D341Med (cell line): ENCODE measurements around the gene ZNHIT6.
"Not testable (repeated sequence)": the region's sequence is repeated elsewhere in the genome, so short reads cannot be mapped to it uniquely, and the experiment has no call there.

Experiments used
- DNase-seq: peaks from one replicate; pipeline ENCODE4 v3.0.0; 2012; ENCODE audit warnings: low spot score

ZNHIT6 gene

DNA sequence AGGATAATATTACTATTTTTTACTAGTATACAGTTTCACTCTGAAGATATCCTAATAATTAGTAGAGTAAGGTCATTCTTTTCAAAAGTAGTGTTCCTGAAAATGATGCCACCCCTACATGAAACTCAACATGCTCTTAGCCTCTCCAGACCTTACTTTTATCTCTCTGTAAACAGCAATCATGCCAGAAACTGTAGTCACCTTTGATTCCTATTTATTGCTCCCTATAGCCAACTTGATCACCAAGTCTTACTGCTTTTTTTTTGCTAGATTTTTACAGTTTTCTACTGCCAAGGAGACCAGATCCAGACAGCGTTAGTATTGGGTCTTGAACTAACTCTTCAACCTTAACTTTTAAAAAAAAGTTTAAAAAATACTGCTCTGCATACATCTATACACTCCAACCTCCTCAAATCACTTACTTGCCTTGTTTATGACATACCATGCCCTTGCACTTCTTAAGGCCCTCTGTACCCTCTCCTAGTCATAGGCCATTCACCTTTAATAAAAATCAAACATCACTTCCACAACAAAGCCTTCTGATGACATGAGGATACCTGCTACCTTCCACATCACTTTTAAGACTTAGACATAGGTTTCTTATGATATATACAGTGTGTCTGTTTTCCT, 36.1 kb downstream of the ZNHIT6 start:
- no peak for DNase-seq

DNA sequence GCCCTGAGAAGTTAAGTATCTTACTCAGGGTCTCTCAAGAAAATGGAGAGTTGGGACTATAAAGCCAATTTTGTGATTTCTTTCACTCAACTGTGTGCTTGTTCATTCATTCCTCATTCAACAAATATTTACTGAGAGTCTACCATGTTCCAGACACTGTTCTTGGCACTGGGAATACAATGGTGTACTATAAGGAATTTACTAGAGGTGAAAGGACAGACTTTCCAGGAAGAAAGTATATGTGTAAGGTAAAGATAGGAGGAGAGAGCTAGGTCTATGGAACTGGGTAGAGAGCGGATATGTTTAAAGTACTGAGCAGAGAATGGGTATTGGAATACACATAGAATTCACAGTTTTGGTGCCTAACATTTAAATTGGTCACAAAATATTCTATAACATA, 42.3 kb downstream of the ZNHIT6 start:
- no peak for DNase-seq

DNA sequence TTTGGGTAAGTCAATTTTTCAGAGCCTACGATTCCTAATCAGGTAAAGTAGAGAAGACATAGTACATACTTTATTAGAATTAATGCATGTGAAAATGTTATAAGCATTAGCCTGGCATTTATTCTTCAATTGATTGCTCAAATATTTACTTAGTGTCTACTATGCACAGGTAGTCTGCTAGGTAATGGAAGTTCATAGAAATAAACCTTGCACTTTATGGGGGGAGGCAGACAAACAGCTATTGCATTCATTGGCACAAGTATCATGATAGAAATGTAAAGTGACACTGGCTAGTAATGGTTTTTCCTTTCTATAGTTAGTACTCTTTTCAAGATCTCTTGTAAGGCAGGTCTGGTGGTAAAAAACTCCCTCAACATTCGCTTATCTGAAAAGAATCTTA, 44.9 kb downstream of the ZNHIT6 start:
- no peak for DNase-seq

DNA sequence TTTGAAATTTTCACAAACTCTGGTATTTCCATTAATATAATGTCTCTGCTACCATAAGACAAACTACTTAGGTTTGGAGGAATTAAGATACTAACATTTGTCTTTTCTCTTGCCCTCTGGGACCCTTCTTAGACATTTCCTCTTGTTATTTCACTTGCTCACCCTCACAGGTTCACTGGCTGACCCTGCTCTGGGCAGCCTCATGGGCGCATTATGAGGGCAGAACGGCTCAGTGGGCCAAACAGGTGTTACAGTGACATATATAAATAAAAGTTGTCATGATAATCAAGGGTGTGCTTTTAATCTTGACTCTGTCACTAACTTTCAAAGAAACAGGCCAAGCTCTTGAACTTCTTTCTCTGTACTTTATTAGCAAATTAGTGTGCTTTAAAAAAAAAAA, 46.5 kb downstream of the ZNHIT6 start:
- no peak for DNase-seq

DNA sequence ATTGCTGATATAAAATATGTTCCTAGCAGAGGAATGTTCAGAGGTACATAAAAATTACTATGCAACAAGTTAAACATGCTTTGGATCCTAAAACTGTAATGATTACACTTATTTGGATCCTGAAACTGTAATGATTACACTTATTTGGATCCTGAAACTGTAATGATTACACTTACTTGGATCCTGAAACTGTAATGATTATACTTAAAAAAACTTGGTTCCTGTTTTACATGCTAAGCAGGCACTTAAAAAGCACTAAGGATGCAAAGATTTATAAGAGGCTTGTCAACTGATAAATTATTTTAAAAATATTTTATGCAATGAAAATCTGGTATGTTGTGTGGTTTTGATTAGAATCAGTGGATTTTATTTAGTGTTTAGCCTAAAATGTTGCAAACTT, 47.7 kb downstream of the ZNHIT6 start:
- DNase-seq: no peak

DNA sequence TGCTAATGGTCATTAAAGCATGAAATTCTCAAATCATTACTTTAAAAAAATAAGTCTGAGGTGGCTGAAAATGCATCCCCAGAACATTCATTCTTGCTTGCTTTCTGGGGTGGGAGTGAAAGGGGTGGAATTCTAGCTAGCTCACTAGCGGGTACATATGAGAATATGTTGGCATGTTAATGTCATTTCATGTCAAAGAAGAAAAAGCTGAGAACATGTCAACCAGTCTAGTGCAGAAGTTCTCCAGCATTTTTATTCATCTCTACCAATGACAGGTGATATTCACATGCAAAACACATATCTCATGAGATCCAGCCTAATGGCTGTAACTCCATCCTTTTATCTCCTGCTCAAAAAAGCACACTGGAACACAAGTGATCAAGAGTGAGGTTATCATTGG, 49.1 kb downstream of the ZNHIT6 start:
- DNase-seq: no peak

DNA sequence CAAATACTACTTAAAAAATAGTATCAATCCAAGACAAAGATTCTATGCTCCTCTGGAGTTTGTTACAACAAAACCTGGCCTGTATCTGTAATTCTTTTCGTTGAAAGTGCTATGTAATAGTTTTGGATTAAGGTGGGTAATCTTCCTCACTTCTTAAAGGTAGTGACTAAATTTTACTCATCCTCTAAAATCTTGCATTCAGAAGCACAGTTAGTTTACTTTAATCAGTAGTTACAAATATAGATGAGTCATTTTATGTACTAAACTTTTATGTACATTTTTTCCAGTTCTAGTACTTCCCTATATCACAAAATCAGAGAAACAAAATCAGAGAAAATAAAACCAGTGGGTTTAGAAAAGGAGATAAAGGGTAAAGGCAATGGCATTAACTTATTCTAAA, 51.3 kb downstream of the ZNHIT6 start:
- no peak for DNase-seq

DNA sequence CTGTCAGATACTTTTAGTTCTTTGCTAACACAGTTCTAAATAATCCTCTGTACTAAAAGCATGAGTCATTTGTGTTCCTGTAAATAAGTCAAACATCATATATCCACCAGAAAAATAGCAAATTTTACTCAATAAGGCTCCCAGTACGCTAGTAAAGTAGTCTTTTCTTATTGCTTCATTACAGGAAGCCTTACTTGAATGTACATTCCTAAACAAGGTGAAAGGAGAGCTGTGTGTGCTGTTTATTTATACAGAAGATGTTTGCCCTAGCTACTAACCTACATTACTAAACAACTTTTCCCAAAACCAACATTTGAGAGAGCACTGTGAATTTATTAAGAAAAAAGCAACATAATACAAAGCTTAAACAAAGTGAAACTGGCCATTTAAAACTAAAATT, 52.0 kb downstream of the ZNHIT6 start:
- DNase-seq: no peak

DNA sequence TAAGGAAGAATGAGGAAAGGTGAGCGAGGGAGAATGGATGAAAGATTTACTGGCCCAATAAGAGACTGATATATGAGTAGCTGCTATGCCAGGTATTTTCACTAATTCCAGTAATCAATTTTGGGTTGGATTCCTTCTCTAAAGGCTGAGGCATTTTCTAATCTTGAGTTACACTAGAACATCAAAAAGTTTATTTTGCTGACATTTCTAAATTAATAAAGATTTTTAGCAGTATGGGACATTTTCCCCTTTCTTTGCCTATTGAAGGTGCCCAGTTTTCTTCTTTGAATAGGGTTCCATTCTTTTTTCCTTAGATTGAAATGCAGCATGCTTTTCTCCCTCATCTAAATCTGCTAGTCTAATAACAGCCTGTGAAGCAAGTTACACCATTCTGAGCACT, 52.9 kb downstream of the ZNHIT6 start:
- DNase-seq: no peak

DNA sequence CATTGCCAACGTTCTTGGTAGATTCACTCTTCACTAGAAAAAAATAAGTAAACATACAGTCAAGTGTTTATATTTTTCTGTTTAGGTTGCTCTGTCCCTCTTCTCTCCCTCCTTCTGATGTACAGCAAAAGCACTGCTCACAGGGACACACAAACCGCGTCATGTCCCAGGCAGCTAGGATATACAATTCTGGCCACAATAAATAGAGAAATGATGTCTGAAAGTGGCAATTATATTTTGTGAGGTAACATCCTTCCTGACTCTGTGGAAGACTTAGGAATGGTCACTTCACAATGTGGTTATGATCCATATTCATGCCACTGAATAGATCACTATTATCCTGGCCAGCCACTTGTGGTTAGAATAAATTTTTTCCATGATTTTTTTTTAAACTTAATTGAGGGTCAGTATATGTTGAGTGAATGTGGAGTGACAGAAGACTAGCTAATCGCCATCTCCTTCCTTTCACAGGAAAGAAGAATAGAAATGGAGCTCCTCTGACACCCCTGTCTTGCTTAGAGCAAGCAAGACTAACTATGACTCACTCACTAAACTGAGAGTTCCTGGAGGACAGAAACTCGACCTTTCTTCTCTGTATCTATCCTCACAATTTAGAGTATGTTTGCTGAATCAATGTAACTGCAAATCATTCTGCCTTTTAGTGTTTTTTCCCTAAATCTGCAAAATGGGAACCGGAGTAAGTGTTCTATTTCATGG, 54.0 kb downstream of the ZNHIT6 start:
- DNase-seq: no peak

DNA sequence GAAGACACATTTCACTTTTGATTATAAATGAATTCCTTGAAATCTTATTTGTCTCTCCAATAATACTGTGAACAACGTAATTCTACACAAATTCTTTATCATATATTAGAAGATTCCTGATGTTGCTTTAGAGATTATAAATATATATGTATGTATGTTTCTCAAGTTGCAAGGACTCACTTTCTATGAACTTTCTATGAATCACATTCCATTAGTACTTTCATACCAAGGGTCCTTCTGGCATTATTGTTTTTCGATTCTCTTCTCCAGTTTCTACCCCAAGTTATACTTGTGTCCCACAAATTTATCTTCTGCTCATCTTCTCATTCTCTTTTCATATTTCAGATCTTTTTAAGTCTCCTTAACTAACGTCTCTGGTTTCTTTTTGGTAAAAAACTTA, 55.9 kb downstream of the ZNHIT6 start:
- no peak for DNase-seq

DNA sequence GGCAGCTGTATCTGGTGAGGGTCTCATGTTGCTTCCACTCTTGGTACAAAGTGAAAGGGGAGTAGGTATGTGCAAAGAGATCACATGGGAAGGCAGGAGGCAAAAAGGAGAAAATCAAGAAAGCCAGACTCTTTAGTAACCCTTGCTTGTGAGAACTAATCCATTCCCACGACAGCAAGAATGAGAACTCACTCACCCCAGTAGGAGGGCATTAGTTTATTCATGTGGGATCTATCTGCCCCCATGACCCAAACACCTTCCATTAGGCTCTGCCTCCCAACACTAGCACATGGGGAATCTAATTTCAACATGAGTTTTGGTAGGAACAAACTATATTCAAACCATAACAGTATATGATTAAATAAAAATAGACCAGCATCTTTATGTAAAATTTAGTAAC, 57.6 kb downstream of the ZNHIT6 start:
- DNase-seq: no peak

DNA sequence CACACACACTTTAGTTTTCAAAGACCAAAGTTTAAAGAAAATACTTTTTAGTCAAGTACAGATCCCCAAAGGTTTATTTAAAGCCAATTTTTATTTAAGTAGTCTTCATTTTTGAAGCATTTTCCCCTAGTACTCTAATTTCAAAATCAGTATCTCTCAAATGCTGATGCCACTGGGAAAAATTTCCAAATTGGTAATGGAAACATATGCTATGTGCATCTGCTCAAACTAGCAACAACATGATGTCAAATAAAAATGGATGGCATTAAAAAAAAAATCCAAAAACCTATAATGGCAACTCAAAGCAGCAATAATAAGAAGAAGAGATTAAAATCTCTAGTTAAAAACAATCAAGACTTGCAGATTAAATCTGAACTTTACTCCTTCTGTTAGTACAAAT, 58.6 kb downstream of the ZNHIT6 start:
- DNase-seq: no peak

DNA sequence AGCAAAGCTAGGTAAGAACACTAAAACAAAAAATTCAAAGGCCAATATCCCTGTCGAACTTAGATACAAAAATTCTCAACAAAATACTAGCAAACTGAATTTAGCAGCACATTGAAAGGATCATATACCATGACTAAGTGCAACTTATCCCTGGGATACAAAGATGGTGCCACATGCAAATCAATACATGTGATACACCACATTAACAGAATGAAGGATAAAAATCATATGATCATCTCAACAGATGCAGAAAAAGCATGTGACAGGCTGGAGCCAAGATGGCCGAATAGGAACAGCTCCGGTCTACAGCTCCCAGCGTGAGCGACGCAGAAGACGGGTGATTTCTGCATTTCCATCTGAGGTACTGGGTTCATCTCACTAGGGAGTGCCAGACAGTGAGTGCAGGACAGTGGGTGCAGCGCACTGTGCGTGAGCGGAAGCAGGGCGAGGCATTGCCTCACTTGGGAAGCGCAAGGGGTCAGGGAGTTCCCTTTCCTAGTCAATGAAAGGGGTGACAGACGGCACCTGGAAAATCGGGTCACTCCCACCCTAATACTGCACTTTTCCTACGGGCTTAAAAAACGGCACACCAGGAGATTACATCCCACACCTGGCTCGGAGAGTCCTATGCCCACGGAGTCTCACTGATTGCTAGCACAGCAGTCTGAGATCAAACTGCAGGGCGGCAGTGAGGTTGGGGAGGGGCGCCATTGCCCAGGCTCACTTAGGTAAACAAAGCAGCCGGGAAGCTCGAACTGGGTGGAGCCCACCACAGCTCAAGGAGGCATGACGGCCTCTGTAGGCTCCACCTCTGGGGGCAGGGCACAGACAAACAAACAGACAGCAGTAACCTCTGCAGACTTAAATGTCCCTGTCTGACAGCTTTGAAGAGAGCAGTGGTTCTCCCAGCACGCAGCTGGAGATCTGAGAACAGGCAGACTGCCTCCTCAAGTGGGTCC, 66.4 kb downstream of the ZNHIT6 start:
- not testable (repeated sequence) for DNase-seq

DNA sequence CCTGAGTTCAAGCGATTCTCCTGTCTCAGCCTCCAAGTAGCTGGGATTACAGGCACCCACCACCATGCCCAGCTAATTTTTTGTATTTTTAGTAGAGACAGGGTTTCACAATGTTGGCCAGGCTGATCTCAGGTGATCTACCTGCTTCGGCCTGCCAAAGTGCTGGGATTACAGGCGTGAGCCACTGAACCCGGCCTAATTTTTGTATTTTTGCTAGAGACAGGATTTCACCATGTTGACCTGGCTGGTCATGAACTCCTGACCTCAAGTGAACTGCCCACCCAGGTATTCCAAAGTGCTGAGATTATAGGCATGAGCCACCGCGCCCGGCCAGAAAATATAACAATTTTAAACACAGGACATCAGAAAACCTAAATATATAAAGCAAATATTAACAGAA, 68.3 kb downstream of the ZNHIT6 start:
- not testable (repeated sequence) for DNase-seq

DNA sequence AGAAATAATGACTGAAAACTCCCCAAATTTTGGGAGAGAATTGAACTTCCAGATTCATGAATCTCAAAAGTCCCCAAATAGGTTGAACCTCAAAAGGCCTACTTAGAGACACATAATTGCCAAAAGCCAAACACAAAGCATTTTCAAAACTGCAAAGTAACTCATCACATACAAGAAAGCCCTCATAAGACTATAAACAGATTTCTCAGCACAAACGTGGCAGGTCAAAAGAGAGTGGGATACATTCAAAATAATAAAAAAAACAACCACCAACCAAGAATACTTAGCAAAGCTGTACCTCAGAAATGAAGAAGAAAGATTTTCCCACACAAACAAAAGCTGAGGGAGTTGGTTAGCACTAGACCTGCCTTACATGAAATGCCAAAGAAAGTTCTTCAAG, 69.8 kb downstream of the ZNHIT6 start:
- DNase-seq: no peak

DNA sequence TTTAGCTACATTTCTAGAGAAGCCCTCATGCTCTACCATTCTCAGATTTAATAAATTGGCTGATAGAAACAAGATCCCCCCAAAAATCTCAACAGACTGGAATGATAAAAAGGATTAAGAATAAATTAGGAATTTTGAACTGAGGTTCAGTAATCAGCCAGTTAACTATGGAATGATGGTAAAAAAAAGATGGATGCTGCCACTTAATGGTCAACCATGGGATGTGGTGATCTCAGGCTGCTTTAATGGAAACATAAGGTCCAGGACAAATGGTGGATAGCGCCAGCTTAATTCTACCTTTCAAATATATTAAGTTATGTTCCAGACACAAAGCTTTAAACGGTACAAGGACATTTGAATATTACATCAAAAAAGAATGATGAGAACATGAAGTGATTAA, 77.7 kb downstream of the ZNHIT6 start:
- no peak for DNase-seq

DNA sequence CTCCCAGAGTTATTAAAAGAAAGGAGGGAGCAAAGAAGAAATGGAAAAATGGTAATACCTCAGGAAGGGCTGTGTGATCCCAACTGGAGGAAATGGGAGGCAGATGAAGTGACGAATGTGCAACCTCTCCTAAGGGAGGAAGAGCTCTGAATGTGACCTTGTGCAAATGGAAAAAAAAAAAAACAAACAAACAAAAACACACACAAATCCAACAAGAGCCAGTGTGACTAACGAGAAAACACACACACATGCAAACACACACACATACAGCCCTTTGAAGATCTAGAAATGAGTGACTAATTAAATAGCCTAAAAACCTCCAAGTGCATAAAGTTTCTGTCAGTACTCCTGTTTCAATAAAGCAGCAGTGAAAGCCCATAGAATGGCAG, 78.7 kb downstream of the ZNHIT6 start:
- no peak for DNase-seq

DNA sequence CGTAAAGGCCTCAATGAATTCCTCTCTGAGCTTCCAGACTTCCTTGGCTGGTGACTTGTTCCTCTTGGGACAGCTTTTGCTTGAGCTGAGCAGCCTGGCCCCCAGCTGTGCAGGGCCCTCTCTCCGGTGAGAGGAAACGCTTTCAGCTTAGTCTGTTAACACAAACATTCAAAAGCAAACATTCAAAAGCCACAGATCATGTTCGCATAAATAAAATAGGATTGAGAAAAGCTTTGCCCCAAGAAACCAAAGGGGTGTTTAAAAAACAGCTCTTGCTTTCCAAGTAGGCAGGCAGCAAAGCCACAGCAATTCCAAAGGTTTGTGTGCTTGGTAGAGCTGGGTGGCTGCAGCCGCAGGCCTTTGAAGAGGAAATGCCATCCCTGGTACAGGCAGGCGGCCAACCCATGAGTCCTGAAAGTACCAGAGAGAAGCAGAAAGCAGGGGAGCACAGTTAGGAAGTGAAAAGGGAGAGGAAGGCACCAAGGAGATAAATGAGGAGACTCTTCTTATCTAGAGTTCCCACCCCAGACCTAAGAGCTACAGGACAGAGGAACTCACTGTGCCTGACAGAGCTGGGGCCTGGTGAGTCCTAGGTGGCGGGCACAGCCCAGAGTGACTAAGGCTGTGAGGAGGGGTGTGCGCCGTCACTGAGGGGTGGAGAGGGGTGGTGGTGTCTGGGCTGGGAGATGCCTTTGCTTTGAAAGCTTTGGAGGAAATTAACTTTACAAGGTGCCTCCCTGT, 79.3 kb downstream of the ZNHIT6 start:
- no peak for DNase-seq

DNA sequence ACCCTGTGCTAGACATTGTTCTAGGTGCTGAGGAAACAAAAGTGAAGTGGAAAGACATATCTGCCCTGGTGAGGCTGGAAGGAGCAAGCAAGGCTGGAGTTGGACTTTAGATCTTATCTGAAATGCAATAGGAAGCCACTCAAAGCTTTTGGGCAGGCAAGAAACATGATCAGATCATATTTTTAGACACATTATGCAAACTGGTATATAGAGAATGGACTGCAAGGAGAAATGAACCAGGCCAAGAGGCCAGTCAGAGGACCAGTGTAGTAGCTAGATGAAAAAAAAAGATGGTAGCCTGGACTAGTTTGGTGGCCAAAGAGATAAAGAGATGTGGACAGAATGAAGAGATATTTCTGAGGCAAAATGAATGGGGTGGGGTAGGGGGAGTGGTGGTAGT, 81.4 kb downstream of the ZNHIT6 start:
- DNase-seq: no peak

DNA sequence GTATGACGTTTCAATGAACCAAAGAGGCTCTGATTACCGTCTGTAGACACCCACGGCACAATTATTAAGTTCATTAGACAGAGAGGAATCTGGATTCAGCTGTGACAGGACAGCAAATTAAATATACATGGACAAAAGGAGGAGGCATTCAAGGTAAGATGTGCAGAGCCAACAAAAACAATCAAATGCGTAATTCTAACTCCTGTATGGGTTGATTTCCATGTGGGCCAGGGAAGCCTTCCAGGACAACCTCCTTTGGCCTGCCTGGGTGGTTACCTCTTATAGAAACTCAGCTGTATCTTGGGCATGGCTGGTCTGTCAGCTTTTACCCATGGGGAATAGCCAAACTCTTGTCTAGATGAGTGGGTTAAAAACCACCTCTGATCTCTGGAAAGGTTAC, 83.9 kb downstream of the ZNHIT6 start:
- no peak for DNase-seq

DNA sequence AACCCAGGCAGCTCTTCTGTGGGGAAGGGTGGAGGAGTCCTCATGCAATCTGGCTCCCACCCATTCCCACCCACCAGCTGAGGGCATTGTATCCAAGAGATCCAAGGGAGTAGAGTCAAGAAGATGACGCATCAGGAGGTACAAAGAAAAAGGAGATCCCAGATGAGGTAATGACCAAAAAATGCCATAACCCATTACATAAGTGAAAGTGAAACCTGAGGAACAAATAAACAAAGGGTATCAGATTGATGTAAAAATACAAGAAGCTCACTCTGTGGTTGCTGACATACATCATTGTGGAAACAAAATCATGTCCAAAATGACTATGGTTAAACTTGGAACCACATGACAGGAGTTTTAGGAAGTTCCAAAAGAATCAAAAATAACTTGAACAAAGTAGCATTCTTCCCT, 85.2 kb downstream of the ZNHIT6 start:
- no peak for DNase-seq
